T47D (cell line): ENCODE data around the gene DTNA.
"Not testable (repeated sequence)": the region's sequence is repeated elsewhere in the genome, so short reads cannot be mapped to it uniquely, and the experiment has no call there.

Experiments used
- DNase-seq, 2 experiments: peaks; one replicate each; pipeline versions ENCODE4 v3.0.0 to v3.0.0-alpha.2; 2011 to 2012; ENCODE audit warnings: low read depth in 1 of 2, low spot score in 1 of 2
- JUND ChIP-seq: IDR thresholded peaks from 2 replicates; pipeline ENCODE4 v1.6.1; 2012; ENCODE audit warnings: low read depth
- in situ Hi-C: cut with HindIII; loops from 2 replicates; pipeline ENCODE4 v1.10.0; 2016; ENCODE audit warnings: low sequenced_read_pairs, low pct_unique_long_range_greater_than_20kb

DTNA gene

GRCh38 chr18:34704074-34704473, 6.0 kb upstream of the DTNA start:
- TF ChIP-seq JUND, result no peak
- no peak for DNase-seq
- in situ Hi-C loops, result no loop called here

GRCh38 chr18:34704823-34705222, 5.3 kb upstream of the DTNA start:
- TF ChIP-seq JUND, result no peak
- no peak for DNase-seq
- in situ Hi-C loops, result no loop called here

GRCh38 chr18:34707670-34708069, 2.4 kb upstream of the DTNA start:
- peak in 1 of 2 experiments; percentile 56 for DNase-seq
- no peak for TF ChIP-seq JUND
- in situ Hi-C loops, result no loop called here

GRCh38 chr18:34709104-34709503, 994 bp upstream of the DTNA start:
- in situ Hi-C loops, result no loop called here
- no peak for DNase-seq
- no peak for TF ChIP-seq JUND

DNA sequence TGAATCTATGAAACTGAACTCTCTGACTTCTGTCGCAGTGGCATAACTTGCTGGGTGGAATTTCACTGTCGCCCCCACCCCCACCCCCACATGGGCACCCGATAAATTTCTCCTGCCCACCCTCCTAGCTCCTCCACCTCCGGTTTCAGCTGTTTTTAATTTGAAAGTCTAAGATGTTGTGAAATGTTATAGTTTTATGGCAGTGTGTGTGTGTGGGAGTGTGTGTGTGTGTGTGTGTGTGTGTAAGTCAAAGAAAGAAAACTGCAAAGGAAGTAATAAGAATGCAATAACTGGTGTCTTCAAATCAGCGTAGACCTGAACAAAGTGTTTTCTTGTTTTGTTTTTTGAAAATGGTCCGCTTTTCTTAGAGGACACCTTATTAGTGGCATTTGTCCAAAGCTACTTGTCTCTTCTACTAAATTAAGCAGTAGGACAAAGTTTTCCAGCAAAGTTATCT, 388 bp downstream of the DTNA start:
- in situ Hi-C loops, result no loop called here
- no peak for DNase-seq
- no peak for TF ChIP-seq JUND

GRCh38 chr18:34710934-34711333, 836 bp downstream of the DTNA start:
- TF ChIP-seq JUND, result no peak
- DNase-seq, result no peak
- in situ Hi-C loops, result no loop called here

DNA sequence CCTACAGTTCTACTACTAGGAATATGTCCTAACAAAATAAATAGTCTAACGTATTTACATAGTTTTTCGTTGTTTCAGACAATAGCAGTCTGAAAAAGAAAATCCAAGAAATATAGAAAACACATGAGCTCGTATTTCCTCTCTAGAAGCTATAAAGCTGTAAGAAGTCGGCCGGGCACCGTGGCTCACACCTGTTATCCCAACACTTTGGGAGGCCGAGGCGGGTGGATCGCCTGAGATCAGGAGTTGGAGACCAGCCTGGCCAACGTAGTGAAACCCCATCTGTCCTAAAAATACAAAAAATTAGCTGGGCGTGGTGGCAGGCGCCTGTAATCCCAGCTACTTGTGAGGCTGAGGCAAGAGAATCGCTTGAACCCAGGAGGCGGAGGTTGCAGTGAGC, 6.0 kb downstream of the DTNA start:
- in situ Hi-C loops, DNase-seq: not testable (repeated sequence)

- in situ Hi-C loops, result no loop called here
- DNase-seq, result no peak
- no peak for TF ChIP-seq JUND
These were observed 8.5 kb downstream of the DTNA start for GRCh38 chr18:34718610-34719009.

DNA sequence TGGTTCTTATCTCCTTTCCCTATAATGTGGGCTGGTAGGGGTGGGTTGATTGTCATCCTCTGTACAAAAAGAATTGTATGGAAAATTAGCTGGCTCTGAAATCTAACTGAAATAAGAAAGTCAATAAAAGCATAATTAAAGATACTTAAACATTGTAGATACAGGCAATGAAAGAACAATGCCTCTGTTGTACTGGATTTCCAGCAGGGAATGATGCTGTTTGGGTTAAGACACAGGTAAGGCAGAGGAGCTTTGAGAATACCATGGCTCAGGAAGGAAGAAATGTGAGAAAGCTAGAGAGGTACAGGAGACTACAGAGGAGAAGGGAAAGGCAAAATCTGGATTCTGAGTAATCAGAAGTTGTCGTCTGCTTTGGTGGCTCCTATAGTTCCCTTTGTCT, 10.1 kb downstream of the DTNA start:
- DNase-seq, result no peak
- in situ Hi-C loops, result no loop called here
- no peak for TF ChIP-seq JUND

DNA sequence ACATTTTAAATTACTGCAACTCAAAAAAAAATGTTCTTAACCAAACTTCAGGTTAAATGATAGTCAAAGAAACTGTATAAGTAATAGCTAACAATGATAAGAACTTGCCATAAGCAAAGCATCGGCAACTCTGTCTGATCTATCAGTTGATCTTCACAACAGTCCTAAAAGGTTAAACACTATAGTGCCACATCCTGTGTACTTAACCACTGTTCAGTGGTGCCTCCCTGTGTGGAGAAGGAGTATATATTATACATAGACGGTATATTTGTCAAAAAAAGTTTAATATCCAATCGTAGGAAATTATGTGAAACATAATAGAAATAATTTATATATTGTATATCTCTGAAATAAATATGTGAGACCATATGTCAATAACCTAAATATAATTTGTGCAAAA, 13.0 kb downstream of the DTNA start:
- in situ Hi-C loops, result no loop called here
- TF ChIP-seq JUND, result no peak
- DNase-seq, result no peak

- in situ Hi-C loops, DNase-seq: not testable (repeated sequence)
These were observed 15.6 kb downstream of the DTNA start for GRCh38 chr18:34725737-34726136.

- in situ Hi-C loops, result no loop called here
- peak in 1 of 2 experiments; percentile 73 for DNase-seq
- no peak for TF ChIP-seq JUND
These were observed 16.3 kb downstream of the DTNA start for GRCh38 chr18:34726286-34727004.

DNA sequence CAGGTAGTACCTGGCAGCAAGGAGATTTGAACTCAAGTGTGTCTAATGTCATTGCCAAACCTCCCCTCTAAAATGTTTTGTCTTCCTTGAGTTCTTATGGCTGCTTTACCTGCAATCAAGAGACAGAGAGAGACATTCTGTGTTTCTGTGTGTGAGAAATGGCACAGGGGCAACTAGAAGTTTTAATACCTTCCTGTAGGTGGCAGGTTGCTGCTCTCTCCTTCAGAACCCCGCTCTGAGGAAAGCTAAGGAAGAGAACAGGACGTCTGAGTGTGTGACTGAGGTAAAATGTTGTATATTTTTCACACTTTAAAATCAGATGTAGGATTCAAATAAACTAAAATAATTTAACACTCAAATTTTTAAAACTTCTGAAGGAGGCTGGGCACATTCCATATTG, 19.2 kb downstream of the DTNA start:
- DNase-seq, result peak; percentile 27 to 65
- in situ Hi-C loops, result no loop called here
- TF ChIP-seq JUND, result no peak

- TF ChIP-seq JUND, result no peak
- no peak for DNase-seq
- in situ Hi-C loops, result no loop called here
These were observed 19.8 kb downstream of the DTNA start for GRCh38 chr18:34729740-34730355.
